ENCODE results near the gene TPRN. TPM values are rescaled to one million over a fixed set of nuclear protein-coding genes. Genes with fewer than 3 reads are reported as not detected.

Gene TPRN
- total RNA-seq, 1 donor from 2014 or later: 19.7 TPM

DNA sequence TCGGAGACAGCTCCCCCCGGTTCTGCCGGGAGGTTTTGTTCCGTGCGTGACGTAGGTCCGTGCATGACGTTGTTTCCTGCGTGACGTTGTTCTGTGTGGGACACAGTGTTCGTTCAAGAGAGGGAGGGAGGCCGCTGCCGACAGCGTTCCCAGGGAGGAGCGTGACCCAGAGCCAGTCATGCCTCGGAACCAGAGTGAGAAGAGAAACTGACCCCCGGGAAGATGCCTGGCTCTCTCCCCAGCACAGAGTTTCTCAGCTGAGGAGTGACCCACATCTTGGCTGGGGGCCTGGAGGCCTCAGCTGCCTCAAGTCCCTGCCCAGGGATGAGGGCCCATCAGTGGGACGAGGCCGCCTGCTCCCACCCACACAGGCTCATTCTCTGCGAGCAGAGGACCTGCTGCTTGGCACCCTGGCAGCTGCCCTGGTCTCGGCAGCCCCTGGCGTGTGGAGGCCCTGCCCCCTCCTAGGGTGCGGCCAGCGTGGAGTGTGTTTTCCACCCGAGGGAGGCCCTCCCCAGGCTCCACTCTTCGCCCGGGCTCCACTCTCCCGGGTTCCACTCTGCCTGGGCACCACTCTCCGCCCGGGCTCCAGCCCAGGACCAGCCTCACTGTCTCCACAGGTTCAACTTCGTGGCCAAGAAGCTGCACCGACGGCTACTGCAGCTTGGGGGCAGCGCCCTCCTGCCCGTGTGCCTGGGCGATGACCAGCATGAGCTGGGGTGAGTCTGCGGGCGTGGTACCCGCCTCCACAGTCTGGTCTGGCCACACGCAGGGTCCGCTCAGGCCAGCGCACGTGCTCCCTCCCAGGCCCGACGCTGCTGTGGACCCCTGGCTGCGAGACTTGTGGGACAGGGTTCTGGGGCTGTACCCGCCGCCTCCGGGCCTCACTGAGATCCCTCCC, 12.9 kb upstream of the TPRN start:
- H3K27ac Mint-ChIP-seq (ENCODE audit: unreplicated experiment): no peak overlapping the region
- no peak overlapping the region for H3K4me3 Mint-ChIP-seq (ENCODE audit: unreplicated experiment)
- H3K27me3 Mint-ChIP-seq (ENCODE audit: low read depth): no peaks in the 10 kb centered on the region

DNA sequence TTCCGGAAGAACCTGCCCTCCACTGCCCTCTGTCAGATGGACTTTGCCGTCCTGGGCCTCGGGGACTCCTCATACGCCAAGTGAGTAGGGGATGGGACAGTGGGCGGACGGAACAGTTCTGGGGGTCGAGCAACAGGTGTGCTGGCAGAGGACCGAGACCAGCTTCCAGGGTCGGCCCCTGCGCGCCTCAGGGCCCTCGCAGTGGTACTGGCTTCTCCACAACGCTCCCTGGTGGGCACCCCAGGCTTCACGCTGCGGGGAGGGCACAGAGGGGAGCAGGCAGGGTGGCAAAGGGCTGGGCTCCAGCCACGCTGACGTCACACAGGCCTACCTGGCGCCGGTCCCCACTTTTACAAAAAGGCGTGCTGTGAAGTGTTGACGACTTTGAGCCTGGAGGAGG, 12.0 kb upstream of the TPRN start:
- peaks cover 2% of the 10 kb centered on the region for H3K4me1 Mint-ChIP-seq (ENCODE audit: low read depth)
- no peak overlapping the region for H3K27ac Mint-ChIP-seq (ENCODE audit: unreplicated experiment)
- H3K4me3 Mint-ChIP-seq (ENCODE audit: unreplicated experiment): no peak overlapping the region
- H3K9me3 Mint-ChIP-seq (ENCODE audit: low read depth): no peaks in the 10 kb centered on the region
- no peak for DNase-seq (ENCODE audit: low spot score)
- TF ChIP-seq, protein P1, sequence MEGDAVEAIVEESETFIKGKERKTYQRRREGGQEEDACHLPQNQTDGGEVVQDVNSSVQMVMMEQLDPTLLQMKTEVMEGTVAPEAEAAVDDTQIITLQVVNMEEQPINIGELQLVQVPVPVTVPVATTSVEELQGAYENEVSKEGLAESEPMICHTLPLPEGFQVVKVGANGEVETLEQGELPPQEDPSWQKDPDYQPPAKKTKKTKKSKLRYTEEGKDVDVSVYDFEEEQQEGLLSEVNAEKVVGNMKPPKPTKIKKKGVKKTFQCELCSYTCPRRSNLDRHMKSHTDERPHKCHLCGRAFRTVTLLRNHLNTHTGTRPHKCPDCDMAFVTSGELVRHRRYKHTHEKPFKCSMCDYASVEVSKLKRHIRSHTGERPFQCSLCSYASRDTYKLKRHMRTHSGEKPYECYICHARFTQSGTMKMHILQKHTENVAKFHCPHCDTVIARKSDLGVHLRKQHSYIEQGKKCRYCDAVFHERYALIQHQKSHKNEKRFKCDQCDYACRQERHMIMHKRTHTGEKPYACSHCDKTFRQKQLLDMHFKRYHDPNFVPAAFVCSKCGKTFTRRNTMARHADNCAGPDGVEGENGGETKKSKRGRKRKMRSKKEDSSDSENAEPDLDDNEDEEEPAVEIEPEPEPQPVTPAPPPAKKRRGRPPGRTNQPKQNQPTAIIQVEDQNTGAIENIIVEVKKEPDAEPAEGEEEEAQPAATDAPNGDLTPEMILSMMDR (IDR thresholded peaks at IDR 0.05): peak; percentile 11
- no peaks in the 10 kb centered on the region for H3K27me3 Mint-ChIP-seq (ENCODE audit: low read depth)
- H3K36me3 Mint-ChIP-seq (ENCODE audit: low read depth): peaks cover 5% of the 10 kb centered on the region

More for the DNA sequence above, 12.9 kb upstream of the TPRN start:
- Mint-ChIP-seq H3K9me3 (ENCODE audit: low read depth) (no peaks in the 10 kb centered on the region), H3K4me1 (ENCODE audit: low read depth) (peaks cover under 1% of the 10 kb centered on the region), H3K36me3 (ENCODE audit: low read depth) (peaks cover 4% of the 10 kb centered on the region)
- TF ChIP-seq, protein P1 (IDR thresholded peaks at IDR 0.05): peak; percentile 48
- no peak for DNase-seq (ENCODE audit: low spot score)

GRCh38 chr9:137211532-137211931, 11.0 kb upstream of the TPRN start:
- H3K4me3 Mint-ChIP-seq (ENCODE audit: unreplicated experiment): no peak overlapping the region
- H3K36me3 Mint-ChIP-seq (ENCODE audit: low read depth): peaks cover 6% of the 10 kb centered on the region
- no peak overlapping the region for H3K27ac Mint-ChIP-seq (ENCODE audit: unreplicated experiment)
- H3K9me3 Mint-ChIP-seq (ENCODE audit: low read depth): no peaks in the 10 kb centered on the region
- DNase-seq (ENCODE audit: low spot score): no peak
- H3K4me1 Mint-ChIP-seq (ENCODE audit: low read depth): peaks cover 12% of the 10 kb centered on the region
- TF ChIP-seq, protein P1 (IDR thresholded peaks at IDR 0.05): no peak
- H3K27me3 Mint-ChIP-seq (ENCODE audit: low read depth): no peaks in the 10 kb centered on the region

DNA sequence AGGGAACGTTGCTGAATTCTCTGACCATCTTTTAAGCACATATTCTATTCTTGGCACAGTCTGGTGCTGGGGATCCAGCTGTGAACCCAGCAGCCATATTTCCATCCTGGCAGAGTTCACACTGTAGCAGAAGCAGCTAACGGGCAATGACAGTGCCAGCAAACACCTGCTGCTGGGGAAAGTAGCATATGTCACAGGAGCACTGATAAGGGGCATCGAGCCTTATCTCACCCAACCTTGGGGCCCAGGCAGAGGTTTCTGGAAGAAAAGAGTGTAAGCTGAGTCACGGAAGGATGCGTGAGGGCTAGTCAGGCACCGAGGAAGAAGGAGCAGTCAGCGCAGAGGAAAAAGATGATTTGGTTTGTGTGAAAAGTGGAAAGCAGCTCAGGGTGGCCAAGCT, 6.1 kb upstream of the TPRN start:
- TF ChIP-seq, protein P1 (IDR thresholded peaks at IDR 0.05): no peak
- DNase-seq (ENCODE audit: low spot score): no peak
- Mint-ChIP-seq H3K9me3 (ENCODE audit: low read depth) (no peaks in the 10 kb centered on the region), H3K36me3 (ENCODE audit: low read depth) (peaks cover 4% of the 10 kb centered on the region), H3K27ac (ENCODE audit: unreplicated experiment) (peak overlapping the region; percentile 33), H3K4me1 (ENCODE audit: low read depth) (peaks cover 51% of the 10 kb centered on the region), H3K27me3 (ENCODE audit: low read depth) (no peaks in the 10 kb centered on the region), H3K4me3 (ENCODE audit: unreplicated experiment) (peak overlapping the region; percentile 91)

GRCh38 chr9:137205126-137206069, 4.9 kb upstream of the TPRN start, which contains the start of the genes NDOR1 and TMEM203:
TSS of gene NDOR1 (plus strand) at chr9:137205700. CDS start at chr9:137205778, 78 bp downstream.
TSS of gene TMEM203 (minus strand) at chr9:137205648. CDS start at chr9:137205414, 234 bp downstream.
- TF ChIP-seq, protein P1 (IDR thresholded peaks at IDR 0.05): no peak
- Mint-ChIP-seq H3K36me3 (ENCODE audit: low read depth) (peaks cover 4% of the 10 kb centered on the region), H3K4me1 (ENCODE audit: low read depth) (peaks cover 58% of the 10 kb centered on the region), H3K9me3 (ENCODE audit: low read depth) (no peaks in the 10 kb centered on the region), H3K27me3 (ENCODE audit: low read depth) (no peaks in the 10 kb centered on the region), H3K4me3 (ENCODE audit: unreplicated experiment) (peak within 1 kb of the TSS; percentile 91), H3K27ac (ENCODE audit: unreplicated experiment) (peak within 1 kb of the TSS; percentile 90)
- DNase-seq (ENCODE audit: low spot score): no peak
